ENCODE measurements around the gene PC.

The PC gene

DNA sequence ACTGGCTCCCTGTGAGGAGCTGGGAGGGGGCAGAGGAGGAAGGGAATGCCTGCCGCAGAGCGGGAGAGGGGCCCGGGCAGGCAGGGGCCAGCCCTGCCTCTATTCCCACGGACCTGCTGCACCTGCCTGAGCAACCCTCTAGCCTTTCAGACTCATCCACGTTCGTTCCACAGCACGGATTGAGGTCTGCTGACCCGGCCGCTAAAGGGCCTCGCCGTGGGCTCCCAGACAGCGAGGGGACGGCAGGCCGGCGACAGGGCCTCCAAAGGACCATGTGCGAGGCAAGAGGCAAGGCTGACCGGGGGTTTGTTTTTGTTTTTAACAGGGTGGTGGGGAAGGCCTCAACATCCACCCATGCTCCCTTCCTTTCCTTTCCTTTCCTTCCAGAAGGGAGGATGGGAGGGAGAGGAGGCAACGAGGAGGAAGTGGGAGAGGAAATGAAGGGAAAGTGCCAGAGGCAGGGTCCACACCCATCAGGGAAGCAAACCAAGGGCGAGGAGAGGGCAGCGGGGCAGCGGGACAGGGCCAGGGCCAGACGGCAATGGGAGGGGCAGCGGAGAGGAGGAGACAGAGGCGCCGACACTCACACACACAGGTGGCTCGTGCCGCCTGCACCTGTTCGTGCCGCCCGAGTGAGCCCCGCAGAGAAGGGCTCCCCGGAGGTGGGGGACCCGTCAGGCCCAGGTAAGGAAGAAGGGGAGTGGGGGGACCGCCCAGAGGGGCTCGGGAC lies 93.8 kb downstream of the PC start:
- H3K4me3 ChIP-seq (ENCODE audit: low read length): no peak overlapping the region
- no peak for DNase-seq (ENCODE audit: low read depth)
- no peak for TF ChIP-seq CTCF (conservative IDR thresholded peaks at IDR 0.05; ENCODE audit: low read depth, low read length)

- DNase-seq (ENCODE audit: low read depth): no peak
- TF ChIP-seq CTCF (conservative IDR thresholded peaks at IDR 0.05; ENCODE audit: low read depth, low read length): no peak
- H3K4me3 ChIP-seq (ENCODE audit: low read length): no peak overlapping the region
Measured at GRCh38 chr11:66863428-66864125, 94.6 kb downstream of the PC start.

DNA sequence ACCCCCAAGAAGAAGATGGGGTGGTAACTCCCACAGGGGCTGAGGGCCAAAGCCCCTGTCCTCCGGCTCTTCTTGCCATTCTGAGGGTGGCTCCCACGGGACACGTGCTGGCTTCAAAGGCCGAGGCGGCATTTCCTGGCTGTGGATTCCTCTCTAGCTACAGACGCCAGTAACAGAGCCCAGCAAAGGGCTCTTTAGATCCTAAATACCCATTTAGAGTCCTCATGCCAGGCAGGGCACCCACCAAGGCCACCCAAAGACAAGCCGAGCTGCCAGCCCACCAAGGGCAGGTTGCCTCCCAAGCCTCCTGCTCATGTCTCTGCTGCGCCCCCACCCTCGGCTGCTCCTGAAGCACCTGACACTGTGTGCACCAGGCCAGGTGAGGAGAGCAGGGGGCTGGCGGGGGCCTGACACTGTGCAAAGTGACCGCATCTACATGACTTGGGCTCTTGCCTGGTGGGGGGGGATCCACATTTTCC lies 95.6 kb downstream of the PC start:
- no peak for DNase-seq (ENCODE audit: low read depth)
- no peak for TF ChIP-seq CTCF (conservative IDR thresholded peaks at IDR 0.05; ENCODE audit: low read depth, low read length)
- no peak overlapping the region for H3K4me3 ChIP-seq (ENCODE audit: low read length)

GRCh38 chr11:66861774-66862558 lies 96.2 kb downstream of the PC start:
- no peak for DNase-seq (ENCODE audit: low read depth)
- TF ChIP-seq CTCF (conservative IDR thresholded peaks at IDR 0.05; ENCODE audit: low read depth, low read length): no peak
- H3K4me3 ChIP-seq (ENCODE audit: low read length): no peak overlapping the region

DNA sequence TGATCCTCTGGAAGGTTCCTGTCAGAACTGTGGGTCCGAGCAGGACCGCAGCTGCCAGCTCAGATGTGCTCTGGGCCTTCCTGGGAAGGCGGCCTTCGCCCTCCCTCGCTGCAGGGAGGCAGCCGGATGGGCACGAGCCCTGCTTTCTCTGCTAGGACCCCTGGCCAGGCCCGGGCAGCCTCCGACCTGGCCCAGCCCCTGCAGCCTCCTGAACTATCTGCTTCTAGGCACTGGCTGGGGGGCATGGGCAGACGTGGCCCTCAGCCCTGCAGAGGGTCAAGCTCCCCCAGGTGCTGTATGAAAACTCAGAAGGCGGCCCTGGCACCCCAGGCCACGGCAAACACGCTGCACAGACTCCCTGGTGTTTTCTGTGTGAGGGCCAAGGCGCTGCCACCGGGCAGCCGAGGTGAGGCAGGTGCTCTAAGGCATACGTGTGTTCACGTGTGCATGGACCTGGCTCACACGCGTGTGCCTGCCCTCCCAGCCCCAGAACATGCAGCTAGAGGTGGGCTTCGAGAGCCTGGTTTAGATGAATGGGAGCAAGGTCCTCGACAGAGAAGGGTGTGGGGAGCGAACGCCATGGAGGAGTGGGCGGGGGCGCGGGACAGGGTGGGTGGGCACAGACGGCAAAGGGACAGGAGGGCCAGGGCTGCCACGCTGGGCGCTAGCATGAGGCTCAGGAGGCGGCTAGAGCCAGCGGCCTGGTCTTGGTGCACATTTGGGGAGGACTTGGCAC lies 97.0 kb downstream of the PC start:
- no peak overlapping the region for H3K4me3 ChIP-seq (ENCODE audit: low read length)
- DNase-seq (ENCODE audit: low read depth): no peak
- TF ChIP-seq CTCF (conservative IDR thresholded peaks at IDR 0.05; ENCODE audit: low read depth, low read length): no peak

- no peak overlapping the region for H3K4me3 ChIP-seq (ENCODE audit: low read length)
- no peak for TF ChIP-seq CTCF (conservative IDR thresholded peaks at IDR 0.05; ENCODE audit: low read depth, low read length)
- no peak for DNase-seq (ENCODE audit: low read depth)
Measured at GRCh38 chr11:66860449-66860831, 97.7 kb downstream of the PC start.

All from retinal pigment epithelial cell (primary cell).